Adrenal gland (tissue), 12 donors: ENCODE measurements around the gene BCL2L11. TPM values are rescaled to one million over a fixed set of nuclear protein-coding genes. Genes with fewer than 3 reads are reported as not detected.

Experiments
- DNase-seq, 7 donors: peaks; one replicate each; pipeline ENCODE4 v3.0.0-alpha.2; 2019 to 2020
- H3K27ac ChIP-seq, 5 donors: fragments of 200-600 bp; sonication (generic) in 4 of 5; 1 replicate in 3 of 5; 2 replicates in 2 of 5; pipeline versions ENCODE4 v1.5.1 to v1.8.0; 2016 to 2020; ENCODE audit warnings: mild to moderate bottlenecking in 1 of 5
- H3K27me3 ChIP-seq: fragments of 200-600 bp; 2 replicates; pipeline ENCODE4 v1.8.0; 2021
- H3K36me3 ChIP-seq, 2 donors: fragments of 200-600 bp; replicated peaks in 1 of 2; 1 replicate in 1 of 2; 2 replicates in 1 of 2; pipeline versions ENCODE4 v1.5.1 to v1.8.0; 2018 to 2022
- H3K4me1 ChIP-seq, 2 donors: fragments of 200-600 bp; replicated peaks in 1 of 2; 1 replicate in 1 of 2; 2 replicates in 1 of 2; pipeline versions ENCODE4 v1.5.1 to v1.8.0; 2018 to 2021
- H3K4me3 ChIP-seq, 4 donors: fragments of 200-600 bp; sonication (generic) in 3 of 4; one replicate each; pipeline ENCODE4 v1.5.1; 2016 to 2018
- H3K9me3 ChIP-seq, 3 donors: fragments of 200-600 bp; sonication (generic) in 1 of 3; replicated peaks in 1 of 3; 1 replicate in 2 of 3; 2 replicates in 1 of 3; pipeline versions ENCODE4 v1.5.1 to v1.8.0; 2016 to 2021
- POLR2A ChIP-seq, 2 donors: fragments of 450-650 bp; IDR thresholded peaks; one replicate each; pipeline ENCODE4 v1.6.1; 2017; ENCODE audit warnings: antibody characterized with exemption in 2 of 2, mild to moderate bottlenecking in 2 of 2, moderate library complexity in 1 of 2
- WGBS, 4 donors: extraction: QIAGEN DNeasy Blood & Tissue Kit in 2 of 4; methylation state at CpG; one replicate each; pipeline versions ENCODE4 v1.1.5 to v1.1.7; 2013 to 2017; 5-methylcytosine and 5-hydroxymethylcytosine counted together
- intact Hi-C, 2 donors: fragments of 100-400 bp; cut with DNase I; formaldehyde crosslinking; loops; one replicate each; pipeline versions ENCODE4 v1.14.1 to v1.15.0; 2022 to 2023
- polyA plus RNA-seq, 3 donors: library from polyadenylated mRNA; stranded (reverse); fragments of 200-250 nt in 2 of 3; fragments of 350-450 nt in 1 of 3; fragmentation: Illumina TruSeq in 1 of 3; extraction: RNeasy Lipid Tissue Mini Kit (QIAGEN cat#74804) in 1 of 3; gene quantifications; one replicate each; pipeline ENCODE4 v1.2.3, GENCODE V29; 2013 to 2014
- total RNA-seq, 9 donors: library from RNA; depleted of rRNA in 4 of 9; stranded (reverse); fragments of >200 nt in 4 of 9; fragments of 120-200 nt in 1 of 9; fragmentation: NEBNext Ultra II Directional in 1 of 9; extraction: Animal tissue kit (Norgen Biotek cat#: 25700) in 1 of 9; gene quantifications; one replicate each; pipeline versions ENCODE4 v1.1.0 to v1.2.4, GENCODE V29; 2013 to 2023
- TF ChIP-seq, protein P1 (sequence below), 6 experiments: fragments of 450-650 bp in 4 of 6; fragments of 200-600 bp in 2 of 6; sonication (generic) in 1 of 6; IDR thresholded peaks; 1 replicate in 5 of 6; 2 replicates in 1 of 6; pipeline versions ENCODE4 v1.5.1 to v1.8.0; 2016 to 2021; ENCODE audit warnings: antibody characterized with exemption in 6 of 6, mild to moderate bottlenecking in 2 of 6, moderate library complexity in 1 of 6
- donor health status: healthy with polysubstance abuse.
- donor health status: Bipolar disorder and iron deficiency.
- donor health status: DM: yes; HTN: yes; CAD: no.
- donor health status: DM: no; HTN: no; CAD: no.
- donor health status: DM: no; HTN: no; CAD: no.
- donor health status: DM: yes; HTN: yes; CAD: no.

Gene BCL2L11
- total and polyA plus RNA-seq, 12 donors = 2.5 to 165 (median 15.7) TPM

- H3K9me3 ChIP-seq = no peaks in the 10 kb centered on the region
- no peaks in the 10 kb centered on the region for H3K36me3 ChIP-seq
- no peak for DNase-seq
- no peak overlapping the region for H3K27ac ChIP-seq
- no peak overlapping the region for H3K4me3 ChIP-seq
- H3K27me3 ChIP-seq = no peaks in the 10 kb centered on the region
- no peaks in the 10 kb centered on the region for H3K4me1 ChIP-seq
- WGBS, 4 donors = 92 to 100% (median 97%) methylated on average over 2 to 3 of the region's 3 CpGs
- TF ChIP-seq POLR2A (IDR thresholded peaks at IDR 0.05) = no peak
- TF ChIP-seq, protein P1, sequence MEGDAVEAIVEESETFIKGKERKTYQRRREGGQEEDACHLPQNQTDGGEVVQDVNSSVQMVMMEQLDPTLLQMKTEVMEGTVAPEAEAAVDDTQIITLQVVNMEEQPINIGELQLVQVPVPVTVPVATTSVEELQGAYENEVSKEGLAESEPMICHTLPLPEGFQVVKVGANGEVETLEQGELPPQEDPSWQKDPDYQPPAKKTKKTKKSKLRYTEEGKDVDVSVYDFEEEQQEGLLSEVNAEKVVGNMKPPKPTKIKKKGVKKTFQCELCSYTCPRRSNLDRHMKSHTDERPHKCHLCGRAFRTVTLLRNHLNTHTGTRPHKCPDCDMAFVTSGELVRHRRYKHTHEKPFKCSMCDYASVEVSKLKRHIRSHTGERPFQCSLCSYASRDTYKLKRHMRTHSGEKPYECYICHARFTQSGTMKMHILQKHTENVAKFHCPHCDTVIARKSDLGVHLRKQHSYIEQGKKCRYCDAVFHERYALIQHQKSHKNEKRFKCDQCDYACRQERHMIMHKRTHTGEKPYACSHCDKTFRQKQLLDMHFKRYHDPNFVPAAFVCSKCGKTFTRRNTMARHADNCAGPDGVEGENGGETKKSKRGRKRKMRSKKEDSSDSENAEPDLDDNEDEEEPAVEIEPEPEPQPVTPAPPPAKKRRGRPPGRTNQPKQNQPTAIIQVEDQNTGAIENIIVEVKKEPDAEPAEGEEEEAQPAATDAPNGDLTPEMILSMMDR (IDR thresholded peaks at IDR 0.05) = no peak
- intact Hi-C loops = no loop called here
These were observed 68.0 kb downstream of the BCL2L11 start for GRCh38 chr2:111188681-111189080.

GRCh38 chr2:111189106-111189505, 68.4 kb downstream of the BCL2L11 start:
- Histone ChIP-seq H3K9me3 (no peaks in the 10 kb centered on the region), H3K4me3 (no peak overlapping the region), H3K36me3 (no peaks in the 10 kb centered on the region), H3K27me3 (no peaks in the 10 kb centered on the region), H3K4me1 (no peaks in the 10 kb centered on the region), H3K27ac (no peak overlapping the region)
- TF ChIP-seq POLR2A (IDR thresholded peaks at IDR 0.05) = no peak
- TF ChIP-seq, protein P1 (IDR thresholded peaks at IDR 0.05) = no peak
- no peak for DNase-seq
- intact Hi-C loops = no loop called here
- 91 to 100% (median 96%) methylated on average over 2 of the region's 2 CpGs for WGBS, 4 donors

DNA sequence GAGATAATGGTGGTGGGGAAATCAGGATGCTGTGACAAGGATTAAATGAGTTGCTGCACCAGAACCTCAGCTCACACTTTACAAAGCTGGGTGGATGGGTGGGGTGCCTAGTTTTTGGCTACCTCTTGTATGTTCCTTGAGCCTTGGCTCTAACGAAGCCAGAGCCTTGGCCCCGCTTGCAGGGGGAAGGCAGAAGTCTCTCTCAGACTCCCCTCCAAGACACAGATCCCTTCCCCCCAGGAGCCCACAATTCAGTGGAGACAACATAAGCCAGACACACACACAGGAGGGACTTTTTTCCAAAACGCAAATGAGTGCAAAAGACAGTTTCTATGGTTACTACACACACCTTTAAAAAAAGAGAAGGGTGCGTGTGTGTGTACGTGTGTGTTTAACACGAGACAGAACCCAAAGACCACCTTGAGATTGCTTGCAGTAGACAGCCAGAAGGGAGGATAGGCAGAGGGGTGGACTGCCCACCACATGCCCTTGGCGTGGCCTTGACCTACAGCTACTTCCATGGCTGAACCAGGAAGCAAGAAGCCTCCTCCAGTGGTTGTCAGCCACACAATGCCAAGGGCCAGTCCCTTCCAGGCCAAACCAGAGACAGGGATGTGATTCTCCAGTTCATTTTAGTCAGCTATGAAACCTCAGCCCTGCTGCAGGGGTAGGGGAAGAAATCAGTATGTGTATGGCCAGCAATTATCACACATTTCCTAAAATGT, 70.3 kb downstream of the BCL2L11 start:
- no peaks in the 10 kb centered on the region for H3K9me3 ChIP-seq
- H3K27me3 ChIP-seq = no peaks in the 10 kb centered on the region
- H3K4me1 ChIP-seq = no peaks in the 10 kb centered on the region
- TF ChIP-seq, protein P1 (IDR thresholded peaks at IDR 0.05) = no peak
- no peak for TF ChIP-seq POLR2A (IDR thresholded peaks at IDR 0.05)
- no peaks in the 10 kb centered on the region for H3K36me3 ChIP-seq
- no peak overlapping the region for H3K4me3 ChIP-seq
- WGBS, 4 donors = 82 to 89% (median 85%) methylated on average over 7 of the region's 7 CpGs
- no peak overlapping the region for H3K27ac ChIP-seq
- DNase-seq = no peak
- intact Hi-C loops = no loop called here

DNA sequence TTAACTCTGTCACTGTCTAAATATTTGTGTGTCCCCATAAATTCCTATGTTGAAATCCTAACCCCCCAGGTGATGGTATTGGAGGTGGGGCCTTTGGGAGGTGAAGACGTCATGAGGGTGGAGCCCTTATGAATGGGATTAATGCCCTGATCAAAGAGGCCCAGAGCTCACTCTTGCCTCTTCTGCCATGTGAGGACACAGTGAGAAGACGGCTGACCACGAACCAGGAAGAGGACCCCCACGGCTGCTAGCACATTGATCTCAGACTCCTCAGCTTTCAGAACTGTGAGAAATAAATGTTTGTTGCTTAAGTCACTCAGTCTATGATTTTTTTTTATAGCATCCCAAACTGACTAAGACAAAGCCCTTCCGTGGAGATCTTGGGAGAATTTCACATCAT, 71.2 kb downstream of the BCL2L11 start:
- H3K4me1 ChIP-seq = no peaks in the 10 kb centered on the region
- DNase-seq = no peak
- intact Hi-C loops = no loop called here
- no peak overlapping the region for H3K4me3 ChIP-seq
- no peaks in the 10 kb centered on the region for H3K27me3 ChIP-seq
- no peaks in the 10 kb centered on the region for H3K36me3 ChIP-seq
- H3K27ac ChIP-seq = no peak overlapping the region
- TF ChIP-seq, protein P1 (IDR thresholded peaks at IDR 0.05) = no peak
- no peak for TF ChIP-seq POLR2A (IDR thresholded peaks at IDR 0.05)
- H3K9me3 ChIP-seq = no peaks in the 10 kb centered on the region
- 68 to 86% (median 74%) methylated on average over 5 of the region's 5 CpGs for WGBS, 4 donors
